ENCODE data around the gene CFAP65. TPM values are rescaled to one million over a fixed set of nuclear protein-coding genes. Genes with fewer than 3 reads are reported as not detected.

The CFAP65 gene
- total RNA-seq, 2 donors from 2014 or later: 4.4 TPM; not detected in 1

GRCh38 chr2:218958276-218958675 is 83.0 kb downstream of the CFAP65 start:
- 94% methylated on average over 1 of the region's 1 CpG for WGBS
- DNase-seq (ENCODE audit: low spot score): no peak
- Histone ChIP-seq H3K4me1 (replicated peaks) (no peaks in the 10 kb centered on the region), H3K9me3 (no peaks in the 10 kb centered on the region), H3K27ac (no peak overlapping the region), H3K36me3 (no peaks in the 10 kb centered on the region), H3K27me3 (replicated peaks; ENCODE audit: insufficient read depth) (peaks cover 33% of the 10 kb centered on the region), H3K4me3 (no peak overlapping the region)
- intact Hi-C loops (cut with DNase I): no loop called here
- TF ChIP-seq POLR2A (IDR thresholded peaks at IDR 0.05) (no peak), CTCF (IDR thresholded peaks at IDR 0.05) (no peak)

- WGBS: 81% methylated on average over 4 of the region's 4 CpGs
- no peak overlapping the region for H3K27ac ChIP-seq
- no peaks in the 10 kb centered on the region for H3K36me3 ChIP-seq
- no peak overlapping the region for H3K4me3 ChIP-seq
- no peaks in the 10 kb centered on the region for H3K4me1 ChIP-seq (replicated peaks)
- H3K27me3 ChIP-seq (replicated peaks; ENCODE audit: insufficient read depth): peaks cover 27% of the 10 kb centered on the region
- intact Hi-C loops (cut with DNase I): no loop called here
- H3K9me3 ChIP-seq: no peaks in the 10 kb centered on the region
- no peak for DNase-seq (ENCODE audit: low spot score)
- TF ChIP-seq POLR2A (IDR thresholded peaks at IDR 0.05) (no peak), CTCF (IDR thresholded peaks at IDR 0.05) (no peak), POLR2AphosphoS5 (IDR thresholded peaks at IDR 0.05) (no peak)
Observed at GRCh38 chr2:218957671-218958070, 83.6 kb downstream of the CFAP65 start.

- Histone ChIP-seq H3K9me3 (no peaks in the 10 kb centered on the region), H3K27me3 (replicated peaks; ENCODE audit: insufficient read depth) (peaks cover 14% of the 10 kb centered on the region), H3K4me1 (replicated peaks) (no peaks in the 10 kb centered on the region), H3K27ac (no peak overlapping the region), H3K4me3 (no peak overlapping the region), H3K36me3 (no peaks in the 10 kb centered on the region)
- intact Hi-C loops (cut with DNase I): no loop called here
- TF ChIP-seq CTCF (IDR thresholded peaks at IDR 0.05) (no peak), POLR2AphosphoS5 (IDR thresholded peaks at IDR 0.05) (no peak), POLR2A (IDR thresholded peaks at IDR 0.05) (no peak)
- no peak for DNase-seq (ENCODE audit: low spot score)
- WGBS: 31% methylated on average over 1 of the region's 1 CpG
Observed at GRCh38 chr2:218956039-218956438, 85.3 kb downstream of the CFAP65 start.

- Histone ChIP-seq H3K4me3 (no peak overlapping the region), H3K27me3 (replicated peaks; ENCODE audit: insufficient read depth) (peaks cover 7% of the 10 kb centered on the region), H3K4me1 (replicated peaks) (no peaks in the 10 kb centered on the region), H3K36me3 (no peaks in the 10 kb centered on the region), H3K27ac (no peak overlapping the region), H3K9me3 (no peaks in the 10 kb centered on the region)
- WGBS: 80% methylated on average over 8 of the region's 8 CpGs
- no peak for DNase-seq (ENCODE audit: low spot score)
- TF ChIP-seq POLR2A (IDR thresholded peaks at IDR 0.05) (no peak), CTCF (IDR thresholded peaks at IDR 0.05) (no peak), POLR2AphosphoS5 (IDR thresholded peaks at IDR 0.05) (no peak)
- intact Hi-C loops (cut with DNase I): no loop called here
Observed at GRCh38 chr2:218954541-218955300, 86.6 kb downstream of the CFAP65 start.

- DNase-seq (ENCODE audit: low spot score): no peak
- Histone ChIP-seq H3K27me3 (replicated peaks; ENCODE audit: insufficient read depth) (peaks cover 3% of the 10 kb centered on the region), H3K9me3 (no peaks in the 10 kb centered on the region), H3K4me1 (replicated peaks) (no peaks in the 10 kb centered on the region), H3K36me3 (no peaks in the 10 kb centered on the region), H3K27ac (no peak overlapping the region), H3K4me3 (no peak overlapping the region)
- intact Hi-C loops (cut with DNase I): no loop called here
- 71% methylated on average over 18 of the region's 18 CpGs for WGBS
- no peak for TF ChIP-seq CTCF (IDR thresholded peaks at IDR 0.05)
- TF ChIP-seq POLR2A (IDR thresholded peaks at IDR 0.05): no peak
- no peak for TF ChIP-seq POLR2AphosphoS5 (IDR thresholded peaks at IDR 0.05)
Observed at GRCh38 chr2:218953366-218953954, 87.9 kb downstream of the CFAP65 start.
